GOT3 (cell line): ENCODE results near the gene SRGAP2C.
"Not testable (repeated sequence)": the region's sequence is repeated elsewhere in the genome, so short reads cannot be mapped to it uniquely, and the experiment has no call there.

Source experiments
- DNase-seq: peaks from one replicate; lab custom pipeline; 2025; ENCODE audit warnings: mixed read lengths; lab: John Stamatoyannopoulos, UW

The SRGAP2C gene

GRCh38 chr1:121419050-121419615 is 234.4 kb downstream of the SRGAP2C start:
- not testable (repeated sequence) for DNase-seq

- not testable (repeated sequence) for DNase-seq
Observed at GRCh38 chr1:121421490-121421889, 236.7 kb downstream of the SRGAP2C start.

- not testable (repeated sequence) for DNase-seq
Observed at GRCh38 chr1:121423956-121424355, 239.2 kb downstream of the SRGAP2C start.

GRCh38 chr1:121433517-121433916 is 248.7 kb downstream of the SRGAP2C start:
- not testable (repeated sequence) for DNase-seq

GRCh38 chr1:121438862-121439261 is 254.1 kb downstream of the SRGAP2C start:
- not testable (repeated sequence) for DNase-seq

- DNase-seq = no peak
Observed at GRCh38 chr1:121440993-121441392, 256.2 kb downstream of the SRGAP2C start.
